RPMI8226 (cell line): Measurements from ENCODE around the gene GFY.
A peak's percentile ranks its signal among the peaks of the same experiment; 100 is the strongest.
"Not testable (repeated sequence)": the region's sequence is repeated elsewhere in the genome, so short reads cannot be mapped to it uniquely, and the experiment has no call there.

Experiments
- DNase-seq: peaks from one replicate; pipeline ENCODE4 v3.0.0-alpha.2; 2015

Gene GFY

DNA sequence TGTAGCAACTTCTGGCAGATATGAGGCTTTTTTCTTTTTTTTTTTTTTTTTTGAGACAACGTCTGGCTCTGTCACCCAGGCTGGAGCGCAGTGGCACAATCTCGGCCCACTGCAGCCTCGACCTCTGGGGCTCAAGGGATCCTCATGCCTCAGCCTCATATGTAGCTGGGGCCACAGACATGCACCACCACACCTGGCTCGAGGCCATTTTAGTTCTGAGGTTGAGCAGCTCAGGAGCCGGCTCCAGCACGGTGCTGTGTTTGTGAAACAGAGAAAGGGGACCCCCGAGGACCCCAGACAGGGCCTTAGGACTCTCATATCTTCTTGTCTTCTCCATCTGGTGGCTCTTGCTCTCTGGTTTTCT lies 45.4 kb downstream of the GFY start:
- no peak for DNase-seq

DNA sequence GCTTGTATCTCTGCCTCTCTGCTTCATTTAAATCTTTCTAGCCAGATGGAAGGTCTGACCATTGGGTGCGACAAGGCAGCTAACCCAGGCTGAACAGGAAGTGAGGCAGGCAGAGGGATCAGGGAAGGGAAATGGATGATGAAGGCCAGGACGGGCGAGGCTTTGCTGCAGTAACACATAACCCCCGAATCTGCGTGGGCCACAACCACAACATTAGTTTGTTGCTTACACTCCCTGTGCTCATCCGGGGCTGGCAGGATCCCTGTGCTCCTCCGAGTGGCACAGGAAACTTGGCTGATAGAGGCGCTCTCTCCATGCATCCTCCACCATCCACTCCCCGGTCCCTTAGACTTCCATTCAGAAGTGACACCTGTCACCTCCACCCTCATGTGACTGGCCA lies 47.7 kb downstream of the GFY start:
- DNase-seq, result no peak

DNA sequence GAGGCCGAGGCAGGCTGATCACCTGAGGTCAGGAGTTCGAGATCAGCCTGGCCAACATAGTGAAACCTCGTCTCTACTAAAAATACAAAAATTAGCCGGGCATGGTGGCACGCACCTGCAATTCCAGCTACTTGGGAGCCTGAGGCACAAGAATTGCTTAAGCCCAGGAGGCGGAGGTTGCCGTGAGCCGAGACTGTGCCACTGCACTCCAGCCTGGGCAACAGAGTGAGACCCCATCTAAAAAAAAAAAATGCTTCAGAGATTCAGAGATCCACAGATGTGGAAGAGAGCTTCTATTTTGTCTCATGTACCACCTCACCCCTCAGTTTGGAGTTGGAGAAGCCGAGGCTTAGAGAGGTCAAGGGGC lies 48.3 kb downstream of the GFY start:
- DNase-seq, result not testable (repeated sequence)

DNA sequence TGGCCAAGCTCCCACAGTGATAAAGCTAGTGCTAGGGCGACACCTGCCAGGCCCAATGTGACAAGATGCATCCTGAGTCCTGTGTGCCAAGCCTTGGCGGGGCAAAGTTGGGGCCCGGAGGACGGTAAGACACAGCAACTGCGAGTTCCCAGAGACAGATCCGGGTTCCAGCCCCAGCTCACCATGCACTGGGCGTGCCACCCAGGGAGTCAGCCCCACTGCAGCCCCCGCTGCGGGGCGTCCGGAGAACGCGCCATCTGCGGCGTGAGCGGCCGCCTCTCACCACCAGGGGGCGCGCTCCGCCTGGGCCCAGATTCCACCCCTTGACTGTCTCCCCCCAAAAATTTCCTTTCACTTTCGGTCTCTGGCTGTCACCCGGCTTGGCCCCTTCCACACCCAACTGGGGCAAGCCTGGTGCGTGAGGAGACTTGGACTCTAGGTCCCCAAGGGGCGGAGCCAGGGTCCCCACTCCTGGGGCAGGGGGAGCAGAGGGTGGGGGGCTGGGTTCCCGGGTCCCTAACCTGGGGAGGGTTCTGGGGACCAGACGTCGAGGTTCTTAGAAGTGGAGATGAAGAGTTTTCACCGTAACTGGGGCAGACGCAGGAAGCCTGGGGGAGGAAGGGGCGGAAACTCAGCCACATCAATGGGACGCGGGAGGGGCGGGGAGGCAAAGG lies 48.8 kb downstream of the GFY start, which contains the start of gene FLT3LG:
Gene FLT3LG, plus strand, starts transcription at position 348 of the 674 bp plus-strand sequence. CDS start 425 bp downstream, outside the sequence.
- DNase-seq, result peak; percentile 86

DNA sequence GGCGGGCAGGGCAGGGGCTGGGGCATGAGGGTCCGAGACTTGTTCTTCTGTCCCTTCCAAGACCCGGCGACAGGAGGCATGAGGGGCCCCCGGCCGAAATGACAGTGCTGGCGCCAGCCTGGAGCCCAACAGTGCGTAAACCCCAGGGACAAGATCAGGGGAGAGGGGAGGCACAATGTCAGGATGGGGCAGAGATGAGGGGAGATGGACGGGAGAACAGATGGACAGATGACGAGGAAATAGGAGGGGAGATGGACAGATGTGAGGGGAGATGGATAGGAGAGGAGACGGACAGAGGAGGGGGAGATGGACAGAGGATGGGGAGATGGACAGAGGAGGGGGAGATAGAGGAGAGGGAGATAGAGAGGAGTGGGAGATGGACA lies 49.3 kb downstream of the GFY start:
- DNase-seq, result no peak

DNA sequence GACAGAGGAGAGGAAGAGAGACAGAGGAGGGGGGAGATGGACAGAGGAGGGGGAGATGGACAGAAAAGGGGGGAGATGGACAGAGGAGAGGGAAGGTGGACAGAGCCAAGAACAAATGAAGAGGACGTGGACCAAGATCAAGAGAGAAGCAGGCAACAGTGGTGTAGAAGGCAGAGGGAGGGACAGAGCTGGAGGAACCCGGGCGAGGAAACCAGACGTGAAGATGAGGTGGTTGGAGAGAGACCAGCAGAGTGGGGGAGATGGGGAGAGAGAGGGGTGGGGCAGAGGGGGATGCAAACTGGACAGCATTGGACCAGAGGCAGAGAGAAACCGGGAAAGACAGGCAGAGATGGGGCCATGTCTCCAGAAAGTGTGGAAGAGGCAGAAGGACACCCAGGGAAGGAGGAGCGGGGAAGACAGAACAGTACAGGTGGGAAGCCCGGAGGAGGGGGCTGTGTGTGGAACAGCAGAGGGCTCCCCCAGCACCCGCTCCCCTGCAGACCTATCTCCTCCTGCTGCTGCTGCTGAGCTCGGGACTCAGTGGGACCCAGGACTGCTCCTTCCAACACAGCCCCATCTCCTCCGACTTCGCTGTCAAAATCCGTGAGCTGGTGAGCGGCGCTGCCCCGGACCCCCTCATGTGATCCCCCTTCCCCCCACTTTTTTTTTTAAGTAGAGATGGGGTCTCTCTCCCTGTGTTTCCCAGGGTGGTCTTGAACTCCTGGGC lies 50.2 kb downstream of the GFY start:
- DNase-seq, result no peak

DNA sequence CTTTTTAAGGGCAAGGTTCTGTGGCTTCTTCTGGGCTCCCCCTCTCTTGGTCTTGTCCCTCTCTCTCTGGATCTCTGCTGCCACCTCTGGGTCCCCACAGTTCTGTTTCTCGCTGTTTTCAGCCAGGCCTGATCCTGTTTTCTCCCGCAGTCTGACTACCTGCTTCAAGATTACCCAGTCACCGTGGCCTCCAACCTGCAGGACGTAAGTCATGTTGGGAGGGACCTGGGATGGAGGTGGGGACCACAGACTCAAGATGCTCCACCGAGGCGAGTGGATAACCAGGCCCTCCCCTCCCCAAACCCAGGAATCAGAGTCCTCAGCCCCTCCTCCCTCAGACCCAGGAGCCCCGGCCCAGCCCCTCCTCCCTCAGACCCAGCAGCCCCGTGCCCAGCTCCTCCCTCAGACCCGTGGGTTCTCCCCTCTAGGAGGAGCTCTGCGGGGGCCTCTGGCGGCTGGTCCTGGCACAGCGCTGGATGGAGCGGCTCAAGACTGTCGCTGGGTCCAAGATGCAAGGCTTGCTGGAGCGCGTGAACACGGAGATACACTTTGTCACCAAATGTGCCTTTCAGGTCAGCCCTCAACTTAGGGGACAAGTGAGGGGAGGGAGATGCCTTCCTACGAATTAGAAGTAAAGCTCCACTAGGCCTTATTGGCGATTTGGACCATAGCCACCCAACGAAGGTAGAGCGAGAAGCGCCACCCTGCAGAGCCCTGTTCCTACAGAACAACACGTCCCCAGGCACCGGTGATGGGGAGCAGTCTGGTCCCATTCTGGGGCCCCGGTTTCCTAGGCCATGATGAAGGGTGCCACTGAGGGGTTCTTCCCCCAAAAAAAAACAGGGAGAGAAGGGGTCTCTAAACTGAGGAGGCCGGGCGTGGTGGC lies 51.0 kb downstream of the GFY start:
- no peak for DNase-seq
